Esophagus squamous epithelium (tissue), 4 donors: ENCODE results near the gene LIG1.

Source experiments
- POLR2A ChIP-seq, 4 donors: fragments of 450-650 bp; IDR thresholded peaks; one replicate each; pipeline ENCODE4 v1.6.1; 2017; ENCODE audit warnings: antibody characterized with exemption in 4 of 4, mild to moderate bottlenecking in 4 of 4, moderate library complexity in 3 of 4
- TF ChIP-seq, protein P1 (sequence below), 6 experiments: fragments of 450-650 bp in 4 of 6; fragments of 200-600 bp in 2 of 6; sonication (generic) in 2 of 6; IDR thresholded peaks; one replicate each; pipeline ENCODE4 v1.5.1; 2016 to 2019; ENCODE audit warnings: antibody characterized with exemption in 6 of 6, mild to moderate bottlenecking in 4 of 6, moderate library complexity in 4 of 6

DNA sequence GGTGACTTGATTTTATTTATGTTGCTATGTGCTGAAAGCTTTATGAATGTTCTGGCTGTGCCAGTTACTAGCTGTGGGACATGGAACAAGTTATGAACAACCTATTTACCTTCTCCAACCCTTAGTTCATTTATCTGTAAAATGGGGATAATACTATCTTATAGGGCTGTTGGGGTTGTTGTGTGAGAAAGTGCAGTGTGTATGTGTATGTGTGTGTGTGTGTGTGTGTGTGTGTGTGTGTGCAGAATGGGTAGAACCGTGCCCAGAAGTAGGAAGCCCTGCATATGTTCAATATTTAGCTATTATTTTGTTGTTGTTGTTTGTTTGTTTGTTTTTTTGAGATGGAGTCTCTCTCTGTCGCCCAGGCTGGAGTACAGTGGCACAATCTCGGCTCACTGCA is 20.7 kb upstream of the LIG1 start:
- TF ChIP-seq, protein P1, sequence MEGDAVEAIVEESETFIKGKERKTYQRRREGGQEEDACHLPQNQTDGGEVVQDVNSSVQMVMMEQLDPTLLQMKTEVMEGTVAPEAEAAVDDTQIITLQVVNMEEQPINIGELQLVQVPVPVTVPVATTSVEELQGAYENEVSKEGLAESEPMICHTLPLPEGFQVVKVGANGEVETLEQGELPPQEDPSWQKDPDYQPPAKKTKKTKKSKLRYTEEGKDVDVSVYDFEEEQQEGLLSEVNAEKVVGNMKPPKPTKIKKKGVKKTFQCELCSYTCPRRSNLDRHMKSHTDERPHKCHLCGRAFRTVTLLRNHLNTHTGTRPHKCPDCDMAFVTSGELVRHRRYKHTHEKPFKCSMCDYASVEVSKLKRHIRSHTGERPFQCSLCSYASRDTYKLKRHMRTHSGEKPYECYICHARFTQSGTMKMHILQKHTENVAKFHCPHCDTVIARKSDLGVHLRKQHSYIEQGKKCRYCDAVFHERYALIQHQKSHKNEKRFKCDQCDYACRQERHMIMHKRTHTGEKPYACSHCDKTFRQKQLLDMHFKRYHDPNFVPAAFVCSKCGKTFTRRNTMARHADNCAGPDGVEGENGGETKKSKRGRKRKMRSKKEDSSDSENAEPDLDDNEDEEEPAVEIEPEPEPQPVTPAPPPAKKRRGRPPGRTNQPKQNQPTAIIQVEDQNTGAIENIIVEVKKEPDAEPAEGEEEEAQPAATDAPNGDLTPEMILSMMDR (IDR thresholded peaks at IDR 0.05) = no peak
- no peak for TF ChIP-seq POLR2A (IDR thresholded peaks at IDR 0.05)
